CD14-positive monocyte (primary cell): ENCODE results near the gene GNG8. TPM values are rescaled to one million over a fixed set of nuclear protein-coding genes. Genes with fewer than 3 reads are reported as not detected.

ENCODE experiments used
- DNase-seq, 3 donors: peaks; one replicate each; pipeline ENCODE4 v3.0.0-alpha.2; 2011 to 2022
- H2AFZ ChIP-seq: 2 replicates; pipeline ENCODE4 v1.6.0; 2012; ENCODE audit warnings: mild to moderate bottlenecking, low read depth, low read length, inconsistent platforms; ENCODE audit not compliant: insufficient read depth, poor library complexity, severe bottlenecking
- H3K27ac ChIP-seq, 2 donors: 1 replicate in 1 of 2; 2 replicates in 1 of 2; pipeline ENCODE4 v1.5.1; 2012 to 2013; ENCODE audit warnings: low read length in 2 of 2, control low read depth in 1 of 2, inconsistent platforms in 1 of 2, low read depth in 1 of 2, mild to moderate bottlenecking in 1 of 2
- H3K27me3 ChIP-seq, 2 donors: one replicate each; pipeline versions ENCODE4 v1.6.0 to v1.6.1; 2011 to 2013; ENCODE audit warnings: low read length in 2 of 2; ENCODE audit not compliant: control insufficient read depth in 2 of 2, insufficient read depth in 2 of 2
- H3K36me3 ChIP-seq, 2 donors: replicated peaks in 1 of 2; 1 replicate in 1 of 2; 2 replicates in 1 of 2; pipeline versions ENCODE4 v1.5.1 to v1.6.1; 2012 to 2013; ENCODE audit warnings: low read length in 2 of 2, control low read depth in 1 of 2, inconsistent platforms in 1 of 2, mild to moderate bottlenecking in 1 of 2; ENCODE audit not compliant: insufficient read depth in 2 of 2, control insufficient read depth in 1 of 2
- H3K4me1 ChIP-seq, 2 donors: 1 replicate in 1 of 2; 2 replicates in 1 of 2; pipeline versions ENCODE4 v1.5.1 to v1.6.1; 2012 to 2013; ENCODE audit warnings: low read length in 2 of 2, control low read depth in 1 of 2, inconsistent platforms in 1 of 2, mild to moderate bottlenecking in 1 of 2, moderate library complexity in 1 of 2; ENCODE audit not compliant: insufficient read depth in 2 of 2, control insufficient read depth in 1 of 2
- H3K4me2 ChIP-seq: replicated peaks from 2 replicates; pipeline ENCODE3; 2012; ENCODE audit warnings: low read length, moderate library complexity, mild to moderate bottlenecking; ENCODE audit not compliant: poor library complexity, severe bottlenecking; ENCODE audit errors: extremely low read depth
- H3K4me3 ChIP-seq, 3 experiments: fragments of 200-600 bp in 1 of 3; sonication (generic) in 1 of 3; replicated peaks in 1 of 3; 1 replicate in 2 of 3; 2 replicates in 1 of 3; pipeline ENCODE4 v1.5.1; 2011 to 2013; ENCODE audit warnings: low read length in 3 of 3, mild to moderate bottlenecking in 3 of 3, control low read depth in 2 of 3, low read depth in 2 of 3, inconsistent platforms in 1 of 3, moderate library complexity in 1 of 3
- H3K79me2 ChIP-seq: 2 replicates; pipeline ENCODE4 v1.6.0; 2012; ENCODE audit warnings: mild to moderate bottlenecking, control low read depth, inconsistent platforms, low read length, moderate library complexity; ENCODE audit not compliant: insufficient read depth
- H3K9ac ChIP-seq: 2 replicates; pipeline ENCODE4 v1.6.0; 2017; ENCODE audit warnings: low read length, mild to moderate bottlenecking; ENCODE audit not compliant: insufficient read depth, poor library complexity, severe bottlenecking
- H3K9me3 ChIP-seq, 2 donors: replicated peaks in 1 of 2; 1 replicate in 1 of 2; 2 replicates in 1 of 2; pipeline versions ENCODE4 v1.5.1 to v1.6.1; 2012 to 2013; ENCODE audit warnings: low read length in 2 of 2, control low read depth in 1 of 2; ENCODE audit not compliant: control insufficient read depth in 1 of 2, insufficient read depth in 1 of 2
- H4K20me1 ChIP-seq: 2 replicates; pipeline ENCODE4 v1.6.0; 2012; ENCODE audit warnings: mild to moderate bottlenecking, low read length, control low read depth, moderate library complexity; ENCODE audit not compliant: insufficient read depth
- H3K27ac Mint-ChIP-seq, 7 donors: one replicate each; pipeline ENCODE4 v1.8.0; 2020; ENCODE audit warnings: mild to moderate bottlenecking in 7 of 7, mixed read lengths in 7 of 7, moderate library complexity in 6 of 7, inconsistent platforms in 2 of 7
- H3K27me3 Mint-ChIP-seq, 3 donors: one replicate each; pipeline ENCODE4 v1.8.0; 2021 to 2022; ENCODE audit warnings: low read depth in 3 of 3, mild to moderate bottlenecking in 3 of 3, mixed read lengths in 3 of 3, moderate library complexity in 3 of 3, inconsistent platforms in 1 of 3
- H3K36me3 Mint-ChIP-seq, 2 donors: one replicate each; pipeline ENCODE4 v1.8.0; 2020; ENCODE audit warnings: mixed read lengths in 2 of 2, inconsistent platforms in 1 of 2, mild to moderate bottlenecking in 1 of 2
- H3K4me1 Mint-ChIP-seq: one replicate; pipeline ENCODE4 v1.8.0; 2020; ENCODE audit warnings: mild to moderate bottlenecking, mixed read lengths
- H3K4me3 Mint-ChIP-seq, 2 donors: one replicate each; pipeline ENCODE4 v1.8.0; 2020; ENCODE audit warnings: mild to moderate bottlenecking in 2 of 2, mixed read lengths in 2 of 2, moderate library complexity in 1 of 2
- H3K9me3 Mint-ChIP-seq, 7 donors: one replicate each; pipeline ENCODE4 v1.8.0; 2020 to 2022; ENCODE audit warnings: mixed read lengths in 7 of 7, mild to moderate bottlenecking in 6 of 7, moderate library complexity in 6 of 7, inconsistent platforms in 2 of 7
- CTCF ChIP-seq: fragments of 200-600 bp; IDR thresholded peaks from one replicate; pipeline ENCODE4 v1.8.0; 2022; ENCODE audit warnings: antibody characterized with exemption, mild to moderate bottlenecking
- WGBS: methylation state at CpG from one replicate; pipeline ENCODE4 v1.1.5; 2013; ENCODE audit warnings: missing lambda C conversion rate; ENCODE audit not compliant: insufficient coverage; 5-methylcytosine and 5-hydroxymethylcytosine counted together
- intact Hi-C, 2 donors: fragments of 100-400 bp; cut with micrococcal nuclease; formaldehyde crosslinking; loops; one replicate each; pipeline versions ENCODE4 v1.15.0 to v1.15.1; 2023
- polyA plus RNA-seq, 3 donors: library from polyadenylated mRNA; depleted of rRNA in 1 of 3; unstranded in 2 of 3; stranded (reverse) in 1 of 3; fragments of 300-500 nt in 2 of 3; fragments of >200 nt in 1 of 3; fragmentation: Illumina TruSeq in 2 of 3; gene quantifications; 1 replicate in 2 of 3; 2 replicates in 1 of 3; pipeline ENCODE4 v1.2.3, GENCODE V29; 2012 to 2021

Gene GNG8
- polyA plus RNA-seq, 3 donors: not detected

GRCh38 chr19:46678110-46678732, 42.2 kb upstream of the GNG8 start:
- Histone ChIP-seq H3K4me1 (no peaks in the 10 kb centered on the region), H3K4me3 (no peak overlapping the region), H2AFZ (no peak overlapping the region), H3K9ac (no peak overlapping the region), H3K9me3 (no peaks in the 10 kb centered on the region), H3K79me2 (no peaks in the 10 kb centered on the region), H4K20me1 (peaks cover 6% of the 10 kb centered on the region), H3K36me3 (peaks cover 62 to 93% of the 10 kb centered on the region in 2 donors), H3K27me3 (no peaks in the 10 kb centered on the region), H3K4me2 (no peak overlapping the region), H3K27ac (no peak overlapping the region)
- H3K27me3 Mint-ChIP-seq: peaks cover 0 to 4% (median 3%) of the 10 kb centered on the region in 3 donors
- no peak for TF ChIP-seq CTCF
- no peak for DNase-seq
- no peaks in the 10 kb centered on the region for H3K4me1 Mint-ChIP-seq
- WGBS: 89% methylated on average over 23 of the region's 26 CpGs
- H3K9me3 Mint-ChIP-seq: no peaks in the 10 kb centered on the region
- intact Hi-C loops: loop anchor here (10.0 kb wide), 1 partner anchor 273 kb away; no protein-coding TSS in a partner anchor
- peaks cover 78 to 98% of the 10 kb centered on the region in 2 donors for H3K36me3 Mint-ChIP-seq
- H3K4me3 Mint-ChIP-seq: no peak overlapping the region
- H3K27ac Mint-ChIP-seq: peak overlapping the region in 1 of 7 donors; percentile 54

- Mint-ChIP-seq H3K4me1 (no peaks in the 10 kb centered on the region), H3K27ac (no peak overlapping the region), H3K9me3 (no peaks in the 10 kb centered on the region), H3K36me3 (peaks cover 58 to 68% of the 10 kb centered on the region in 2 donors), H3K27me3 (peaks cover 1 to 2% (median 2%) of the 10 kb centered on the region in 3 donors), H3K4me3 (no peak overlapping the region)
- no peaks in the 10 kb centered on the region for H3K4me1 ChIP-seq
- no peaks in the 10 kb centered on the region for H3K27me3 ChIP-seq
- TF ChIP-seq CTCF: no peak
- no peak overlapping the region for H2AFZ ChIP-seq
- DNase-seq: no peak
- no peaks in the 10 kb centered on the region for H3K79me2 ChIP-seq
- H3K9ac ChIP-seq: no peak overlapping the region
- no peak overlapping the region for H3K4me2 ChIP-seq
- no peak overlapping the region for H3K4me3 ChIP-seq
- H3K9me3 ChIP-seq: no peaks in the 10 kb centered on the region
- H3K36me3 ChIP-seq: peaks cover 52 to 69% of the 10 kb centered on the region in 2 donors
- intact Hi-C loops: loop anchor here (10.0 kb wide), 1 partner anchor 270 kb away; no protein-coding TSS in a partner anchor
- H4K20me1 ChIP-seq: peaks cover 6% of the 10 kb centered on the region
- 96% methylated on average over 21 of the region's 21 CpGs for WGBS
- no peak overlapping the region for H3K27ac ChIP-seq
Observed at GRCh38 chr19:46674416-46675178, 38.6 kb upstream of the GNG8 start.
